ENCODE data around the gene TMC8.
A peak's percentile ranks its signal among the peaks of the same experiment; 100 is the strongest.

The TMC8 gene

DNA sequence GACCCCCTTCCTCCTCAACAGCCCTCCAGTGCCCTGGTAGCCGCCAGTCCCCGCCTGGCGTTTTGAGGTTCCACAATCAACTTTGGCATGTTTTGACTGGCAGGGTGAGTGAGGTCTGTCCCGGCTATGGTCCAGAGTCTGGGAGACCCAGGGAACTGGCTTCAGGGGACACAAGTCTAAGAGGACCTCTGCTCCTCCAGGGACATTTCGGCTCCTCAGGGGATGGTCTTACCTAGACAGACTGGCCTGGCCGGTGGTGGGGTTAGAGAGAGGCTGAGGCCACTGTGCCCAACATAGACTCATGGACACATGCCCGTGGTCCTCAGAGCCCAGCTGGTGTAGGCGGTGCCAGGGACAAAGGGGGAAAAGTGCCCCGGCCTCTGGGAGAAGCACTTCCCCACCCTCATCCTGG lies 2.2 kb downstream of the TMC8 start:
- no peak for TF ChIP-seq EP300 (IDR thresholded peaks at IDR 0.05; ENCODE audit: borderline replicate concordance)
- TF ChIP-seq TAF1 (IDR thresholded peaks at IDR 0.05; ENCODE audit: low read depth): no peak
- TF ChIP-seq, protein P1, sequence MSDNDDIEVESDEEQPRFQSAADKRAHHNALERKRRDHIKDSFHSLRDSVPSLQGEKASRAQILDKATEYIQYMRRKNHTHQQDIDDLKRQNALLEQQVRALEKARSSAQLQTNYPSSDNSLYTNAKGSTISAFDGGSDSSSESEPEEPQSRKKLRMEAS (IDR thresholded peaks at IDR 0.05): no peak
- TF ChIP-seq ZBTB7A (IDR thresholded peaks at IDR 0.05; ENCODE audit: low read depth): no peak

GRCh38 chr17:78133179-78133951 lies 2.8 kb downstream of the TMC8 start:
- TF ChIP-seq RAD21 (IDR thresholded peaks at IDR 0.05; ENCODE audit: low read depth) (no peak), REST (IDR thresholded peaks at IDR 0.05; ENCODE audit: low read depth) (no peak), NFIC (IDR thresholded peaks at IDR 0.05) (no peak), CREB1 (IDR thresholded peaks at IDR 0.05; ENCODE audit: low read depth) (no peak), FOXM1 (IDR thresholded peaks at IDR 0.05; ENCODE audit: borderline replicate concordance, low read depth) (no peak), TAF1 (IDR thresholded peaks at IDR 0.05; ENCODE audit: low read depth) (no peak), YY1 (IDR thresholded peaks at IDR 0.05; ENCODE audit: low read depth) (no peak), EGR1 (IDR thresholded peaks at IDR 0.05) (no peak), ZBTB7A (IDR thresholded peaks at IDR 0.05; ENCODE audit: low read depth) (no peak), TCF12 (IDR thresholded peaks at IDR 0.05; ENCODE audit: low read depth) (no peak), TEAD4 (IDR thresholded peaks at IDR 0.05) (no peak), EP300 (IDR thresholded peaks at IDR 0.05; ENCODE audit: borderline replicate concordance) (no peak)
- TF ChIP-seq, protein P1 (IDR thresholded peaks at IDR 0.05): no peak
- TF ChIP-seq, protein P2, sequence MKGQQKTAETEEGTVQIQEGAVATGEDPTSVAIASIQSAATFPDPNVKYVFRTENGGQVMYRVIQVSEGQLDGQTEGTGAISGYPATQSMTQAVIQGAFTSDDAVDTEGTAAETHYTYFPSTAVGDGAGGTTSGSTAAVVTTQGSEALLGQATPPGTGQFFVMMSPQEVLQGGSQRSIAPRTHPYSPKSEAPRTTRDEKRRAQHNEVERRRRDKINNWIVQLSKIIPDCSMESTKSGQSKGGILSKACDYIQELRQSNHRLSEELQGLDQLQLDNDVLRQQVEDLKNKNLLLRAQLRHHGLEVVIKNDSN (IDR thresholded peaks at IDR 0.05): no peak

DNA sequence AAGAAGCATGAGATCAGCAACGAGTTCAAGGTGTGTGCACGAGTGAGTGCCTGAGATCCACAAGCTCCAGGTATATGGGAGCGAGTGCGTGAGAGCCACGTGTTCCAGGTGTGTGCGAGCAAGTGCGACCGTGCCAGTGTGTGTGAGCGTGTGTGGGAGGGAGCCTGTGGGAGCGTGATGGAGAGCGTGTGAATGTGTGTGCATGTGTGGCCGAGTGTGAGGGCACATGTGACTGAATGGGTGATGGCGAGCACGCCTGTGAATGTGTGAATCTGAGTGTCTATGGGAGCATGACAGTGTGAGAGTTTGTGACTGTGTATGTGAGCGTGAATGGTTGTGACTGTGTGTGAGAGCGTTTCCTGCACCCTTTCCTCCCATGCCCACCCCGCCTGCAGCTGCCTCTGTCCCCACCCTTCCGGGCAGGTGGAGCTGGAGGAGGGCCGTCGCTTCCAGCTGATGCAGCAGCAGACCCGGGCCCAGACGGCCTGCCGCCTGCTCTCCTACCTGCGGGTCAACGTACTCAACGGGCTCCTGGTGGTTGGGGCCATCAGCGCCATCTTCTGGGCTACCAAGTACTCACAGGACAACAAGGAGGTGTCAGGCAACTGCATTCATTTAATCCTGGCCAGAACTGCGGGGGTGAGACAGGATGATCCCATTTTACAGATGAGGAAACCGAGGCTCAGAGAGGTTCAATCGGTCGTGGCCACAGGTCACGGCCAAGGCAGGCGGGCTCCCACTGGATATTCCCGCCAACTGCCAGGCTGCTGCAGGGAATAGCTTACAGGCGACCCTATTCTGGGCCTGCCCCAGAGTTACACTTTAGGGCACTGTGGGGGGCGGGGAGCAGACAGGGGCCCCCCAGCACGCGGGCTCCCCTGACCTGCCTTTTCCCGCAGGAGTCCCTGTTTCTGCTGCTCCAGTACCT lies 3.7 kb downstream of the TMC8 start:
- no peak for TF ChIP-seq REST (IDR thresholded peaks at IDR 0.05; ENCODE audit: low read depth)
- TF ChIP-seq RAD21 (IDR thresholded peaks at IDR 0.05; ENCODE audit: low read depth): peak; percentile 57

DNA sequence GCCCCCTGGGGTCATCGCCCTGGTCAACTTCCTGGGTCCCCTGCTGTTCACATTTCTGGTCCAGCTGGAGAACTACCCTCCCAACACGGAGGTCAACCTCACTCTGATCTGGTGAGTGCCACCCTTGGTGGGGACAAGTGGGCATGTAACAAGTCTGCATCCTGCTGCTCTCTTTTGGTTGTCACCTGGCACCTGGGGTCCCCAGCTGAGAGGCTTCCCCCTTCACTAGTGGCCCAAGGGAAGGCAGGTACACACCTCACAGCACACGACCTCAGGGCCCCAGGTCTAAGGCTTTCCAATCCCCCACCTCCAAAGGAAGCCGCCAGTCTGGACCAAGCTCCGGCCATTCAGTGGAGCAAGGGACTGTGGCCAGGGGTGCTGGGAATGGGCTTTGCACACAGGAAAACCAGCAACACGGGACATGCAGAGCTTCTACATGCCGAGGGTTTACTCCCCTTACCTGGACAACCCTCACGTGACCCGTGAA lies 4.4 kb downstream of the TMC8 start:
- TF ChIP-seq, protein P2 (IDR thresholded peaks at IDR 0.05): no peak
- TF ChIP-seq CEBPB (IDR thresholded peaks at IDR 0.05) (no peak), RAD21 (IDR thresholded peaks at IDR 0.05; ENCODE audit: low read depth) (no peak), EGR1 (IDR thresholded peaks at IDR 0.05) (no peak), ZBTB7A (IDR thresholded peaks at IDR 0.05; ENCODE audit: low read depth) (no peak), TCF12 (IDR thresholded peaks at IDR 0.05; ENCODE audit: low read depth) (no peak), TAF1 (IDR thresholded peaks at IDR 0.05; ENCODE audit: low read depth) (no peak), NFIC (IDR thresholded peaks at IDR 0.05) (no peak), REST (IDR thresholded peaks at IDR 0.05; ENCODE audit: low read depth) (no peak), CREB1 (IDR thresholded peaks at IDR 0.05; ENCODE audit: low read depth) (no peak), EP300 (IDR thresholded peaks at IDR 0.05; ENCODE audit: borderline replicate concordance) (no peak), FOXM1 (IDR thresholded peaks at IDR 0.05; ENCODE audit: borderline replicate concordance, low read depth) (no peak), YY1 (IDR thresholded peaks at IDR 0.05; ENCODE audit: low read depth) (no peak), TEAD4 (IDR thresholded peaks at IDR 0.05) (no peak)
- TF ChIP-seq, protein P1 (IDR thresholded peaks at IDR 0.05): no peak

All from Ishikawa (cell line).